Effector memory CD4-positive, alpha-beta T cell (primary cell): ENCODE data around the gene CAVIN1.
"Not testable (repeated sequence)": the region's sequence is repeated elsewhere in the genome, so short reads cannot be mapped to it uniquely, and the experiment has no call there.

ENCODE experiments used
- DNase-seq, 3 donors: peaks; one replicate each; pipeline ENCODE4 v3.0.0-alpha.2; 2020
- H3K27ac ChIP-seq: 2 replicates; pipeline ENCODE4 v1.7.0; 2013; ENCODE audit warnings: mild to moderate bottlenecking, low read length, moderate library complexity; ENCODE audit not compliant: insufficient read depth, poor library complexity, severe bottlenecking
- H3K27me3 ChIP-seq: replicated peaks from 2 replicates; pipeline ENCODE4 v1.7.0; 2013; ENCODE audit warnings: mild to moderate bottlenecking, low read length; ENCODE audit not compliant: insufficient read depth, control insufficient read depth, poor library complexity, severe bottlenecking
- H3K36me3 ChIP-seq: 2 replicates; pipeline ENCODE4 v1.7.0; 2013; ENCODE audit warnings: mild to moderate bottlenecking, low read length, moderate library complexity; ENCODE audit not compliant: control insufficient read depth, insufficient read depth
- H3K4me1 ChIP-seq: 2 replicates; pipeline ENCODE4 v1.7.0; 2013; ENCODE audit warnings: low read length, mild to moderate bottlenecking; ENCODE audit not compliant: control insufficient read depth, insufficient read depth, poor library complexity, severe bottlenecking
- H3K4me3 ChIP-seq: 2 replicates; pipeline ENCODE4 v1.7.0; 2013; ENCODE audit warnings: low read length, low read depth, mild to moderate bottlenecking; ENCODE audit not compliant: insufficient read depth, poor library complexity, severe bottlenecking
- H3K9me3 ChIP-seq: 2 replicates; pipeline ENCODE4 v1.7.0; 2013; ENCODE audit warnings: mild to moderate bottlenecking, low read length, moderate library complexity; ENCODE audit not compliant: control insufficient read depth

Gene CAVIN1

DNA sequence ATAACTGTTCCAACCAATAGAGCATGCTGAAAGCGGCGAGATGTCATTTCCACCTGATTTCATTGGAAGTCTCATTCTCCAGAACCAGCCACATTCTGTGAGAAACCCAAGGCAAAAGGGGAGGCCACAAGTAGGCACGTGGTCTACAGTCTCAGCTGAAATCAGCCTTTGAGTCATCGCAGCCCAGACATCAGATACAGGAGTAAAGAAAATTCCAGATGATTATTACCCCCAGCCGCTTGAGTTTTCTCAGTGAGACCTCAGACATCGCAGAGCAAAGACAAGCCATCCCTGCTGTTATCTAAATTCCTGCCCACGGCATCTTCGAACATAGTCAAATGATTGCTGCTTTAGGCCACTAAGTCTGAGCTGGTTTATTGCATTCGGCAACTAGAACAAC is 57.9 kb downstream of the CAVIN1 start:
- no peaks in the 10 kb centered on the region for H3K9me3 ChIP-seq
- peaks cover 20% of the 10 kb centered on the region for H3K4me1 ChIP-seq
- no peak for DNase-seq
- no peaks in the 10 kb centered on the region for H3K27me3 ChIP-seq
- H3K27ac ChIP-seq = no peak overlapping the region
- no peaks in the 10 kb centered on the region for H3K36me3 ChIP-seq
- no peak overlapping the region for H3K4me3 ChIP-seq

DNA sequence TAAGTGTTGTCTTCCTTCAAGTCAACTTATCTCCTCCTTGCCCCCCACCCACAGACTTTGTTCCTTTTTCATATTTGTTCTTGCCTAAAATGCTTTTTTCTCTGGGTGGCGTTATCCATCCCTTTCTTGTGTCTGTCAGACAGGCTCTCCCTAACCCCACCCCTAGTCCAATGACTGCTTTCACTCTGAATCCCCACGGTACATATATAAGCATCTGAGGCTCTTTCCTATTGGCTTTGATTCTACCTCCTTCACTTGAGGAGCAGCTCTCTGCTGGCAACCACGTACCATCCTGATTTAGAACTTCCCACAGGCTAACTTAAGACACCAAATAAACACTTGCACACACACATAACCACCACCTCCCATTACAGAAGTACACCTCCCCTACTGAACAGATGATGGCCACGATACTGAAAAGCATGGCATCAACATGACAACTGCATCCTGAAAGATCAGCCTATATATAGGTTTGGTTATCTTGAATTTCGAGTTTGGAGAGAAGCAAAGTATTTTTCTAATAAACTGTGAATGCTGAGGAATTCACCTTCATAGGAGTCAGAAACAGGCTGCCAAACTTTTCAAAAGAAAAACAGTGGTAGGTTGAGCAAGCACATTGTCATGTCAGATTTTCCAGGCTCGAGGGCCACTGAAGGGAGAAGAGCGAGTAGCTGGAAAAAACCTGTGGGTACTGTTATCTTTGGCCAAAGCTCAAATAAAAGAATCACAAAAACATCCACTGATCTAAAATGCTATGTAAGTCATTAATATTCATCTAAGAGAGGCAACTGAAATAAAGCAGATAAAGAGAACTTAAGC is 59.1 kb downstream of the CAVIN1 start:
- Histone ChIP-seq H3K4me1 (peaks cover 20% of the 10 kb centered on the region), H3K4me3 (no peak overlapping the region), H3K36me3 (no peaks in the 10 kb centered on the region), H3K27me3 (no peaks in the 10 kb centered on the region), H3K27ac (no peak overlapping the region), H3K9me3 (no peaks in the 10 kb centered on the region)
- no peak for DNase-seq

GRCh38 chr17:42363231-42363630 is 59.8 kb downstream of the CAVIN1 start:
- DNase-seq = no peak
- Histone ChIP-seq H3K27me3 (no peaks in the 10 kb centered on the region), H3K36me3 (no peaks in the 10 kb centered on the region), H3K9me3 (no peaks in the 10 kb centered on the region), H3K27ac (no peak overlapping the region), H3K4me3 (no peak overlapping the region), H3K4me1 (peaks cover 20% of the 10 kb centered on the region)

- no peaks in the 10 kb centered on the region for H3K27me3 ChIP-seq
- DNase-seq = no peak
- H3K27ac ChIP-seq = no peak overlapping the region
- H3K4me3 ChIP-seq = no peak overlapping the region
- H3K4me1 ChIP-seq = peaks cover 20% of the 10 kb centered on the region
- no peaks in the 10 kb centered on the region for H3K36me3 ChIP-seq
- H3K9me3 ChIP-seq = no peaks in the 10 kb centered on the region
Observed at GRCh38 chr17:42362245-42362961, 60.7 kb downstream of the CAVIN1 start.

- H3K4me1 ChIP-seq = peaks cover 20% of the 10 kb centered on the region
- no peak overlapping the region for H3K4me3 ChIP-seq
- H3K27ac ChIP-seq = no peak overlapping the region
- H3K9me3 ChIP-seq = no peaks in the 10 kb centered on the region
- H3K36me3 ChIP-seq = no peaks in the 10 kb centered on the region
- peak in 1 of 3 donors; percentile 6 for DNase-seq
- no peaks in the 10 kb centered on the region for H3K27me3 ChIP-seq
Observed at GRCh38 chr17:42361781-42362186, 61.3 kb downstream of the CAVIN1 start.

DNA sequence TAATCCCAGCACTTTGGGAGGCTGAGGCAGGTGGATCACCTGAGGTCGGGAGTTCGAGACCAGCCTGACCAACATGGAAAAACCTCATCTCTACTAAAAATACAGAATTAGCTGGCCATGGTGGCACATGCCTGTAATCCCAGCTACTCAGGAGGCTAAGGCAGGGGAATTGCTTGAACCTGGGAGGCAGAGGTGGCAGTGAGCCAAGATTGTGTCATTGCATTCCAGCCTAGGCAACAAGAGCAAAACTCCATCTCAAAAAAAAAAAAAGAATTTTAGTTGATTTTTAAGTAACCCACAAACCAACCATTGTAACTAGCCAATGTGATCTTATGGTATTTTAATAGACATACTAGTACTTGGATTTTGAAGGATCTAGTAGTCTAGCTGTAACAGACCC is 62.7 kb downstream of the CAVIN1 start:
- DNase-seq, H3K27me3 ChIP-seq, H3K36me3 ChIP-seq, H3K4me3 ChIP-seq, H3K27ac ChIP-seq, H3K9me3 ChIP-seq: not testable (repeated sequence)
- H3K4me1 ChIP-seq = peaks cover 18% of the 10 kb centered on the region

DNA sequence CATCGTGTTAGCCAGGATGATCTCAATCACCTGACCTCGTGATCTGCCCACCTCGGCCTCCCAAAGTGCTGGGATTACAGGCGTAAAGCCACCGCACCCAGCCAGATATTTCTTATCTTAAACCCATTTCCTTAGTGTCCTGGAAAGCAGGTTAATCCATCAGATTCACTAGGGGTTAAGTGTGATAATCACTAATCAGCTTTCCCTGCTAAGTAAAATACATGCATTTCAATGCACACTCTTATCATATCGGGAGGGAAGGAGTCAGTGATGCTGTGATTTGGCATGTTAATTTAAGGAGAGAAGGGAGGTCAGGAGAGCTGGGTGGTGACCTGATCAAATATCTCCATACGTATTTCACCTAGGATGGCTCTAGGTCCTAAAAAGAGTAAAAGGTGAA is 63.9 kb downstream of the CAVIN1 start:
- no peaks in the 10 kb centered on the region for H3K27me3 ChIP-seq
- peaks cover 18% of the 10 kb centered on the region for H3K4me1 ChIP-seq
- no peak for DNase-seq
- H3K36me3 ChIP-seq = no peaks in the 10 kb centered on the region
- H3K9me3 ChIP-seq = no peaks in the 10 kb centered on the region
- H3K27ac ChIP-seq = no peak overlapping the region
- no peak overlapping the region for H3K4me3 ChIP-seq

DNA sequence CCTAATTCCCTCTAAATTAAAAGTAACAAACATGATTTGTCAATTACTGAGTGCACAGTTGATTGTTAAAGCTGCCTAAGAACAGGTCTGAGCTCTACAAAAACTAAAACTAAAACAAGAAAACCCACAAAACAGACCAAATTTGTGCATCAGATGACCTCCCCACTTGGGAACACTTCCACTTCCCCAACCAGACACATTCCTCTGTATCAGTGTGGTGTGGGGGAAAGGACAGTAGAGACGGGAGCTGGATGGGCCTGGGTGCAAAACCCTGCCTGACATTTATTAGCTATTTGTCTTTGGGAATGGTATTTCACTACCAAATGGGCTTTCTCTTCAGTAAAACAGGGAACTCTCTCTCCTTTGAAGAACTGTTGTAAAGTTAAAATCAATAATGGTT is 64.6 kb downstream of the CAVIN1 start:
- no peaks in the 10 kb centered on the region for H3K9me3 ChIP-seq
- H3K4me1 ChIP-seq = peaks cover 14% of the 10 kb centered on the region
- no peaks in the 10 kb centered on the region for H3K36me3 ChIP-seq
- DNase-seq = no peak
- H3K27ac ChIP-seq = no peak overlapping the region
- no peaks in the 10 kb centered on the region for H3K27me3 ChIP-seq
- no peak overlapping the region for H3K4me3 ChIP-seq

GRCh38 chr17:42354956-42355843 is 67.9 kb downstream of the CAVIN1 start:
- no peak for DNase-seq
- H3K27ac ChIP-seq = no peak overlapping the region
- no peaks in the 10 kb centered on the region for H3K36me3 ChIP-seq

More at GRCh38 chr17:42354956-42355843, 67.9 kb downstream of the CAVIN1 start:
- Histone ChIP-seq H3K27me3 (no peaks in the 10 kb centered on the region), H3K9me3 (no peaks in the 10 kb centered on the region), H3K4me1 (no peaks in the 10 kb centered on the region), H3K4me3 (no peak overlapping the region)
